IPS-20b (cell line): ENCODE results near the gene STRN.
"Not testable (repeated sequence)": the region's sequence is repeated elsewhere in the genome, so short reads cannot be mapped to it uniquely, and the experiment has no call there.

Experiments used
- H3K27ac ChIP-seq: one replicate; pipeline ENCODE4 v1.5.1; 2013; ENCODE audit warnings: low read length
- H3K27me3 ChIP-seq: 2 replicates; pipeline ENCODE4 v1.6.1; 2013; ENCODE audit warnings: mild to moderate bottlenecking, low read length, inconsistent platforms; ENCODE audit not compliant: insufficient read depth
- H3K36me3 ChIP-seq: 2 replicates; pipeline ENCODE4 v1.6.1; 2013; ENCODE audit warnings: low read depth, mild to moderate bottlenecking, inconsistent platforms, low read length, moderate library complexity; ENCODE audit not compliant: insufficient read depth
- H3K4me1 ChIP-seq: 2 replicates; pipeline ENCODE4 v1.6.1; 2013; ENCODE audit warnings: mild to moderate bottlenecking, control low read depth, inconsistent platforms, low read length, moderate library complexity; ENCODE audit not compliant: insufficient read depth
- H3K4me3 ChIP-seq: 2 replicates; pipeline ENCODE4 v1.5.1; 2013; ENCODE audit warnings: mild to moderate bottlenecking, low read length, inconsistent platforms
- H3K9ac ChIP-seq: 2 replicates; pipeline ENCODE4 v1.6.1; 2013; ENCODE audit warnings: low read depth, mild to moderate bottlenecking, inconsistent platforms, low read length, moderate library complexity
- H3K9me3 ChIP-seq: 2 replicates; pipeline ENCODE4 v1.6.1; 2013; ENCODE audit warnings: mild to moderate bottlenecking, low read depth, low read length, inconsistent platforms; ENCODE audit not compliant: insufficient read depth

STRN gene

DNA sequence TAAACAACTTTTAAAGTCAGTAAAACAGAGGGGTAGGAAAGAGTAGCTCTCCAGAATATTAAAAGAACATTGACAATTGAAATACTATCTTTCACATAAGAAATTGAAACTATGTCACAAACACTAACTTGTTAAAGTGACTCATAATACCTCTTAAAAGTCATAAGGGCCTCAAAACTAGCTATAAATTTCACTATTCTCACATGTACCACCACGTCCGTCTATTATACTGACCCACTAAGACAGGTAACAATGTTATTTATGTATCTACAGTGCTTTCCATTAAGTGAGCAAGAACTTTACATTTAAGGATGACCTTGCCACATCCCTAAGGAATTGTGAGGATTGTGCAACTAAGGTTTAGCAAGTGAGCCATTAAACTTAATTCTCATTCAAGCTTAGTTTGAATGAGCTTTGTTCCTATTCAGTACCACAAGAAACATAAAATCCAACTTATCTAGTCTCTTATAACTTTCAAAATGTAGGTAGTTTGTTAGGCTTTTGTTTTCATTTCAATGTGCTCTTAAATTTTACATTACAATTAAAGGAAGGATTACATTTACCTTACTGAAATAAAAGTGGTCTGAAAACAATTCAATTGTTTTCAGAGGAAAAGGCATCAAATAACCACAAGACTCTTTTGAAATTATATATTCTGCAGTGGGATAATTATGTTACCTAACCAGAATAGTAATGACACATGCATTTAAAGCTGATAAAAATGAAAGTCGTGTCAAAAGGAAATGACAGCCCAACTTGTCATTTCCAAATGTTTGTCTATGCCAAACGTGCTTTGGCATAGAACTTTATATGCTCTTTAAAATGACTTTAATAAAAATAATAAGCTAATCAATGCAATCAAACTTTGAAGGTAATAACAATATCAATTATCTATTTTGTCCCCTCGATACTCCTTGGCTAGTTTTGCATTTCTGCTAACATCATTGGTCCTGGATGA is 39.9 kb downstream of the STRN start:
- not testable (repeated sequence) for H3K36me3 ChIP-seq, H3K27me3 ChIP-seq, H3K27ac ChIP-seq, H3K9ac ChIP-seq, H3K4me3 ChIP-seq, H3K9me3 ChIP-seq
- peaks cover 16% of the 10 kb centered on the region for H3K4me1 ChIP-seq

DNA sequence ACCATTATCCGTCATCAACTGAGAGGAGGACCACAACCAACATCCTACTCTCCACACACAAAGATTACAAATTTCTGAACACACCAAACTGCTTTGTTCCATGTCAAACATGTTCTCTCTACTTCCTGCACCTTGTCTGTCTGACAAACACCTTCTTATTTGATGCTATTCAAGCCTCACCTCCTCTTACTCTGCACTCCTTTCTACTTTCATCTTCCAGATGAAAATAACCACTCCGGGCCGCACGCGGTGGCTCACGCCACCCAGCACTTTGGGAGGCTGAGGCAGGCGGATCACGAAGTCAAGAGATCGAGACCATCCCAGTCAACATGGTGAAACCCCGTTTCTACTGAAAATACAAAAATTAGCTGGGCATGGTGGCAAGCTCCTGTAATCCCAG is 43.7 kb downstream of the STRN start:
- H3K27ac ChIP-seq, H3K9ac ChIP-seq, H3K9me3 ChIP-seq, H3K4me3 ChIP-seq, H3K36me3 ChIP-seq, H3K27me3 ChIP-seq: not testable (repeated sequence)
- H3K4me1 ChIP-seq: peaks cover 22% of the 10 kb centered on the region

GRCh38 chr2:36921984-36922383 is 44.4 kb downstream of the STRN start:
- Histone ChIP-seq H3K27ac (no peak overlapping the region), H3K9me3 (no peaks in the 10 kb centered on the region), H3K36me3 (no peaks in the 10 kb centered on the region), H3K9ac (no peak overlapping the region), H3K4me3 (no peak overlapping the region), H3K4me1 (peaks cover 22% of the 10 kb centered on the region), H3K27me3 (no peaks in the 10 kb centered on the region)

GRCh38 chr2:36919041-36919837 is 47.1 kb downstream of the STRN start:
- Histone ChIP-seq H3K36me3 (no peaks in the 10 kb centered on the region), H3K27ac (no peak overlapping the region), H3K4me3 (no peak overlapping the region), H3K9me3 (no peaks in the 10 kb centered on the region), H3K4me1 (peaks cover 12% of the 10 kb centered on the region; the same call in 1 of the 2 replicates), H3K27me3 (no peaks in the 10 kb centered on the region), H3K9ac (no peak overlapping the region)

DNA sequence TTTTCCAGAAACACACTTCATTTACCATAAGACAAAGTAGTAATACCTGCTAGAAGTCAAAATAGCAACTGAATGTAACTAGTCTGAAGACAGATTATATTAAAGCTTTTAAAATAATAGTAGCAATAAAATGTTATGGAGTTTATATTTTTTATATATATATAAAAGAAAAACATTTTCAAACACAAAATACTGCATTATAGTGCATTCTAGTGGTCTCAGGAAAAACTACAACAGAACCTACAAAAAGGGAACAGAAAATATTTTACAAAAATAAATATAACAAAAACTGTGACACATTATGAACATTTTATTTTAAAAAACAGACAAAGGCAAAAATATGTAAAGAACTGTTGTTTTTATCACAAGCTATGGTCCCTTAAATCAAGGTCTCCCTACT is 48.0 kb downstream of the STRN start:
- no peaks in the 10 kb centered on the region for H3K27me3 ChIP-seq
- peaks cover 12% of the 10 kb centered on the region; the same call in 1 of the 2 replicates for H3K4me1 ChIP-seq
- no peak overlapping the region for H3K4me3 ChIP-seq
- 0 out of 2 replicates have a peak, but pooled peaks cover 5% of the 10 kb centered on the region for H3K36me3 ChIP-seq
- H3K27ac ChIP-seq: no peak overlapping the region
- H3K9me3 ChIP-seq: no peaks in the 10 kb centered on the region
- no peak overlapping the region for H3K9ac ChIP-seq

DNA sequence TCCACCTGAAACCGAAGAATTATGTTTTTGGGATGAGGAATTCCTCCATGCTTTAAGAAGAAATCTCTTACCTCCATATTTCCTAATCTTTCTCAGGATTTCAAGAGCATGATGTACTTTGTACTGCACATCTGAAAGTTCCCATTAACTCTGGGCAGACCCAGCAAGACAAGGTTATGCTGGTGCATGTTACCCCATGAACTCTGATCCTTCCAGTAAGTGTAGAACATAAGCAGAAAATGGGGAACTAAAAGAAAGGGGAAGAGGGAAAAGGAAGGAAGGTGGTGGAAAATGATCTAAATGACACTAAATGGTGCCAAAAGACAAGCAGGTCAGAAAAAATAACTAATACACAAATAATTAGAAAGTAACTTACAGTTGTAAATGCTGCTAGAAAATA is 50.7 kb downstream of the STRN start:
- H3K9ac ChIP-seq: no peak overlapping the region
- H3K4me1 ChIP-seq: peaks cover 15% of the 10 kb centered on the region; the same call in 1 of the 2 replicates
- H3K9me3 ChIP-seq: no peaks in the 10 kb centered on the region
- H3K27me3 ChIP-seq: no peaks in the 10 kb centered on the region
- H3K4me3 ChIP-seq: no peak overlapping the region
- 0 out of 2 replicates have a peak, but pooled peaks cover 5% of the 10 kb centered on the region for H3K36me3 ChIP-seq
- no peak overlapping the region for H3K27ac ChIP-seq

- Histone ChIP-seq H3K36me3 (0 out of 2 replicates have a peak, but pooled peaks cover 5% of the 10 kb centered on the region), H3K9me3 (no peaks in the 10 kb centered on the region), H3K27ac (no peak overlapping the region)
Observed at GRCh38 chr2:36912695-36913094, 53.6 kb downstream of the STRN start.

DNA sequence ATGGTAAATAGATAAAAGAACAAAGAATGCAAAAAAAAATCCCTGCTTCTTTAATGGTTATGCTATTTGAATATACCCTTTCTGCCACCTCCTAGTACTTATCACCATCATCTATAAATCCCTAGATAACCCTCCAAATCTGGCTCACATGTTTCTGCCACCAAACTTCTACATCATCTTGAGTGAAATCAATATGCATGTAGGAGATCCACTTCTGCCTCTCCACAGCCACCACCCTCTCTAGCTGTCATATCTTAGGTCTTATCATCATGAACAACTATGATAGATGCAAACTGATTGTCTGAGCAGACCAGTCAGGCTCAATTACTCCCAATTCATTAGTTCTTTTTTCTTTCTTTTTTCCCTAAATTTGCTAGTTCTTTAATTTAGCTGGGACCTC is 55.3 kb downstream of the STRN start:
- no peaks in the 10 kb centered on the region for H3K9me3 ChIP-seq
- H3K27me3 ChIP-seq: no peaks in the 10 kb centered on the region
- H3K4me1 ChIP-seq: peaks cover 5% of the 10 kb centered on the region; the same call in 1 of the 2 replicates
- no peak overlapping the region for H3K4me3 ChIP-seq
- no peak overlapping the region for H3K27ac ChIP-seq
- H3K36me3 ChIP-seq: 0 out of 2 replicates have a peak, but pooled peaks cover 5% of the 10 kb centered on the region
- H3K9ac ChIP-seq: no peak overlapping the region

More at GRCh38 chr2:36912695-36913094, 53.6 kb downstream of the STRN start:
- Histone ChIP-seq H3K4me1 (peaks cover 5% of the 10 kb centered on the region; the same call in 1 of the 2 replicates), H3K27me3 (no peaks in the 10 kb centered on the region), H3K4me3 (no peak overlapping the region), H3K9ac (no peak overlapping the region)

- 0 out of 2 replicates have a peak, but pooled peaks cover 4% of the 10 kb centered on the region for H3K36me3 ChIP-seq
- H3K27ac ChIP-seq: no peak overlapping the region
- no peak overlapping the region for H3K4me3 ChIP-seq
- no peaks in the 10 kb centered on the region for H3K9me3 ChIP-seq
- no peak overlapping the region for H3K9ac ChIP-seq
- H3K27me3 ChIP-seq: no peaks in the 10 kb centered on the region
- peaks cover 5% of the 10 kb centered on the region; the same call in 1 of the 2 replicates for H3K4me1 ChIP-seq
Observed at GRCh38 chr2:36906277-36906676, 60.1 kb downstream of the STRN start.

GRCh38 chr2:36904636-36905035 is 61.7 kb downstream of the STRN start:
- no peak overlapping the region for H3K9ac ChIP-seq
- no peaks in the 10 kb centered on the region; the same call in 1 of the 2 replicates for H3K4me1 ChIP-seq
- no peaks in the 10 kb centered on the region for H3K27me3 ChIP-seq
- no peaks in the 10 kb centered on the region for H3K9me3 ChIP-seq
- 0 out of 2 replicates have a peak, but pooled peaks cover 4% of the 10 kb centered on the region for H3K36me3 ChIP-seq
- H3K27ac ChIP-seq: no peak overlapping the region
- no peak overlapping the region for H3K4me3 ChIP-seq

GRCh38 chr2:36902385-36903120 is 63.8 kb downstream of the STRN start:
- H3K27ac ChIP-seq: no peak overlapping the region
- no peak overlapping the region for H3K4me3 ChIP-seq
- no peaks in the 10 kb centered on the region for H3K27me3 ChIP-seq
- no peaks in the 10 kb centered on the region for H3K4me1 ChIP-seq
- no peaks in the 10 kb centered on the region for H3K9me3 ChIP-seq
- peaks cover 4% of the 10 kb centered on the region; the same call in 1 of the 2 replicates for H3K36me3 ChIP-seq
- no peak overlapping the region for H3K9ac ChIP-seq
